Endothelial cell (in vitro differentiated cells): ENCODE measurements around the gene EDEM2. TPM values are rescaled to one million over a fixed set of nuclear protein-coding genes. Genes with fewer than 3 reads are reported as not detected.

ENCODE experiments used
- DNase-seq: peaks from one replicate; pipeline ENCODE4 v3.0.0; 2021; ENCODE audit warnings: low spot score
- H3K27ac Mint-ChIP-seq: one replicate; pipeline ENCODE4 v1.8.0; 2021; ENCODE audit warnings: mixed read lengths, inconsistent platforms; ENCODE audit not compliant: unreplicated experiment
- H3K27me3 Mint-ChIP-seq: one replicate; pipeline ENCODE4 v1.8.0; 2021; ENCODE audit warnings: mild to moderate bottlenecking, moderate library complexity, mixed read lengths, inconsistent platforms; ENCODE audit not compliant: unreplicated experiment
- H3K36me3 Mint-ChIP-seq: one replicate; pipeline ENCODE4 v1.8.0; 2021; ENCODE audit warnings: mild to moderate bottlenecking, low read depth, mixed read lengths, inconsistent platforms; ENCODE audit not compliant: unreplicated experiment
- H3K4me1 Mint-ChIP-seq: one replicate; pipeline ENCODE4 v1.8.0; 2021; ENCODE audit warnings: mild to moderate bottlenecking, mixed read lengths, inconsistent platforms; ENCODE audit not compliant: unreplicated experiment
- H3K4me3 Mint-ChIP-seq: one replicate; pipeline ENCODE4 v1.8.0; 2021; ENCODE audit warnings: mild to moderate bottlenecking, mixed read lengths, inconsistent platforms; ENCODE audit not compliant: unreplicated experiment
- H3K9me3 Mint-ChIP-seq: one replicate; pipeline ENCODE4 v1.8.0; 2021; ENCODE audit warnings: mixed read lengths, inconsistent platforms; ENCODE audit not compliant: unreplicated experiment
- CTCF ChIP-seq: fragments of 200-600 bp; sonication (generic); IDR thresholded peaks from one replicate; pipeline ENCODE4 v1.5.0; 2021; ENCODE audit warnings: antibody characterized with exemption; ENCODE audit not compliant: unreplicated experiment
- total RNA-seq: library from RNA; stranded (reverse); fragmentation: NEBNext Ultra II Directional; extraction: Animal tissue kit (Norgen Biotek cat#: 25700); gene quantifications from one replicate; pipeline ENCODE4 v1.2.1, GENCODE V29; 2021; ENCODE audit not compliant: unreplicated experiment

EDEM2 gene
- total RNA-seq, 1 donor from 2014 or later = 43.5 TPM

DNA sequence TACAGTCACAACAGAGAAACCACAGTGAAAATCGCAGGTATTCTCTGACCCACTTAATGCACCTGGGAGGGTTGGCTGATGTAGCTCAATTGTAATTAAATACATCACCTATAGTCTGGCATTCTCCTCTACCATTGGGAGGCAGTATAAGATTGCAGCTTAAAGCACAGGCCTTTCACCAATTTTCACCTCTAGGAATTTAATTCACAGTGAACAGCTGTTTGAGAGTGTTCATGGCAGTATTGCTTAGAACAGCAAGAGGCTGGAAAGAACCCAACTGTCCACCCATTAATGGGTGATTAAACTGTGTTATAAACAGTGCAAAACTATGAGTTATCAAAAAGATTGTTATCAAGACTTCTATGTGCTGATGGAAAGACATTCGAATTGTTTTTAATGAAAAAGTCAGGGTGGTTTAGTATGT is 2.0 kb downstream of the EDEM2 start:
- no peaks in the 10 kb centered on the region for H3K9me3 Mint-ChIP-seq
- peak; percentile 14 for DNase-seq
- peaks cover 37% of the 10 kb centered on the region for H3K4me1 Mint-ChIP-seq
- H3K27ac Mint-ChIP-seq = peak overlapping the region; percentile 52
- no peak overlapping the region for H3K4me3 Mint-ChIP-seq
- TF ChIP-seq CTCF = no peak
- H3K27me3 Mint-ChIP-seq = peaks cover 4% of the 10 kb centered on the region
- peaks cover 15% of the 10 kb centered on the region for H3K36me3 Mint-ChIP-seq

DNA sequence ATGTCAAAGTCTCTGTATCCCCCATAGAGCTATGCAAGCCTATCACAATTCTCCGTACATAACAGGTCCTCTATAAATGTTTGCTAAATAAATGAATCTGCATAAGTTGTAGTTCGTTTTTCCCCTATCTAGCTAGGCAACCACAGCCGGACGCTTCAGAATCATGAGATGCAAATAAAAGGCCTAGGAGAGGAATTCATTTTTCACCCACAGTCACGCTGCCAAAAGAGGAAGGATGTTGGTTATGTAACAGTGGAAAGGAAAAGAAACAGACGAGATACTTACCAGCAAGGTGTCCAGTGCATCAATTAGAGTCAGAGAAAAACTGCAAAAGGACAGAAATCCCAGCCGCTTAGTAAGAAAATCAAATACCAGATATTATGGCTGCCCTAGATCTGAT is 2.4 kb downstream of the EDEM2 start:
- TF ChIP-seq CTCF = no peak
- Mint-ChIP-seq H3K9me3 (no peaks in the 10 kb centered on the region), H3K27ac (peak overlapping the region; percentile 52), H3K4me3 (no peak overlapping the region), H3K27me3 (peaks cover 4% of the 10 kb centered on the region), H3K36me3 (peaks cover 15% of the 10 kb centered on the region), H3K4me1 (peaks cover 37% of the 10 kb centered on the region)
- DNase-seq = no peak

GRCh38 chr20:35135867-35136586 is 11.1 kb downstream of the EDEM2 start:
- Mint-ChIP-seq H3K4me3 (no peak overlapping the region), H3K27ac (no peak overlapping the region), H3K36me3 (peaks cover 39% of the 10 kb centered on the region), H3K4me1 (no peaks in the 10 kb centered on the region), H3K9me3 (no peaks in the 10 kb centered on the region), H3K27me3 (no peaks in the 10 kb centered on the region)
- TF ChIP-seq CTCF = no peak
- no peak for DNase-seq

DNA sequence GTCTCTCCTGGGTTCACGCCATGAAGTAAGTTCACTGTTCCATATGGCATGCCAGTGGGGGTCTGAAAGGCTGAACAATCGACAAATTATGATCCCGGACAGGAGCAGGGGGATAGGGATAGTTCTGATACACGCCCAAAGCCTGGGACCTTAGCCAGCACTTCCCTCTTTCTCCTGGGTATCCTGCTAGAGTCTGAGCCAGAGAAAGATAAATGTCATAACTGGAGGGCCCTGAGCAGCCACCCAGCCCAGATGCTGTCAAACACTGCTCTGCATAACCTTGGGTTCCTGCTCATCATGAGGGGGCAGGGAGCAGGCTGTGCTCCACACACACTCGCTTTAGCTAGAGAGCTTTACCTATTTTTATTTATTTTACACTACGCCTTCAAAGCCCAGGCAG is 12.3 kb downstream of the EDEM2 start:
- TF ChIP-seq CTCF = no peak
- Mint-ChIP-seq H3K4me3 (no peak overlapping the region), H3K4me1 (no peaks in the 10 kb centered on the region), H3K9me3 (no peaks in the 10 kb centered on the region), H3K36me3 (peaks cover 41% of the 10 kb centered on the region), H3K27me3 (no peaks in the 10 kb centered on the region), H3K27ac (no peak overlapping the region)
- DNase-seq = no peak

GRCh38 chr20:35134472-35134871 is 12.7 kb downstream of the EDEM2 start:
- H3K36me3 Mint-ChIP-seq = peaks cover 41% of the 10 kb centered on the region
- H3K27me3 Mint-ChIP-seq = no peaks in the 10 kb centered on the region
- no peaks in the 10 kb centered on the region for H3K9me3 Mint-ChIP-seq
- H3K27ac Mint-ChIP-seq = no peak overlapping the region
- no peak overlapping the region for H3K4me3 Mint-ChIP-seq
- DNase-seq = no peak
- TF ChIP-seq CTCF = no peak
- no peaks in the 10 kb centered on the region for H3K4me1 Mint-ChIP-seq
